Measurements from ENCODE around the gene NDUFC2.
"Not testable (repeated sequence)": the region's sequence is repeated elsewhere in the genome, so short reads cannot be mapped to it uniquely, and the experiment has no call there.

The NDUFC2 gene

DNA sequence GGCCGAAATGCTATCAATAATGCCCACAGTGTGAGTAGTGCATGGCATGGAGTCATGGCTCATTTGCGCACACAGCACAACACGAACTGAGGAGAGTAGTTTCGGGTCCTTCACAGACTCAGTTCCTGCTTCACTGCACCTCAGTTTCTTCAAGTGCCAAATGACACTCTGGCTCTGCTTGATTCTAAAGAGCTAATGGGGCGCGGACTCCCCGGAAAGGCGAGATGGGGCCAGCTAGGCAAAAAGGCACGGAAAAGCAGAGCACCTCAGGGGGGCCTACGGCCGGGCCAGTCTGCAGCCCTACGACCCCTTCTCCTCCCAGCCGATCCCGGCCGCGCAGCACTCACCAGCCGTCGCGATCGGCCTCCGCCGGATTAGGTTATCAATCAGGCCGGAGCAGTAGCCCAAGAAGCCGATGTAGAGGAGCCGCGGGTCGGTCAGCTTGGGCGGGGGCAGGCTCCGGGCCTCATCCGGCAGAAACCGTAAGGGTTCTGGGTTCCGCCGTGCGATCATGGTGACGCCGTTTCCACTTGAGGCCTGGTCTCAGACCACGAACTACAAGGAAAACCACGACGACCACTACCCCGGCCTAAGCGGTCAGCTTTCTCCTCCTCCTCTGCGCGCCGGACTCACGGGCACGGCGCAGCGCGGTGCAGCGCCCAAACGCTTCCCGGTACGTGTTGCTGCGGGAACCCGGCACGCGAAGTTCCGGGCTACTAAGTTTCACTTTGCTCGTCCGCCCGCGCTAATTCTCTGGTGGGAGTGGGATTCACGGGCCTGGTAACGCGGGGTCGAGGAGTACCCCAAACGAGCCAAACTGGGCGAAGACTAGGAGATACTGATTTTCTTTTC is at the start of gene NDUFC2:
Gene NDUFC2, minus strand, starts transcription at position 631 of the 852 bp plus-strand sequence. Its CDS starts 118 bp downstream, at position 513.
- peak; percentile 28 for DNase-seq (ENCODE audit: low read depth, low spot score)

GRCh38 chr11:78127403-78127802 is 47.7 kb upstream of the NDUFC2 start:
- DNase-seq (ENCODE audit: low read depth, low spot score): no peak

DNA sequence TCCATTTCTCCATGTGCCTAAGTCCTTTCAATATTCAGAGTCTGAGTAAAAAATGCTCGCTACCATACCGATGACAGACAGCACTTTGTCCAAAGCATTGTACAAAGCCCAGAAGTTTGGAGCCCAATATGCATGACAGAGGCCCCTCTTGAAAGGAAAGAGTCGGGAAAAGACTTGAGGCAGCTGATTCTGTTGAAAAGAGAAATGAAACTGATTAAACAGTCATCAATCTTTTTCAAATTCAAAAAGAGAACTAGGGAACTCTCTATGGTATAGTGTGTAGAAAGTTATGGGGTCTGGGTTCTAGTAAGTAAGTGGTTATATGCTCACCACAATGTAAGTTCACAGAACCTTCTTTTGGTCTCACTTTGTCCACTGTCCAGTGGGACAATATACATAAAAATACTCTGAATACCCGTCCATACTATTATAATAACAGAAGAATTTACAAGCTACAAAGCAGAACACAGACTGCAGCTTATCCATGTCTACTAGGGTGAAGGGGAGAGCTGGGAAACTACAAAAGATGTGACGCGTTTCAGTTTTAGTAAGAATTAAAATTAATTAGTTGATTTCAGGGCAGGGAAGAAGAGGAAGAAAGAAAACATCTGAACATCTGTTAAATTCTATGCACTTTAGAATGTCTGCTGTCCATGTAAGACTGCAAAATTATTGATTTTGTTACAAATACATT is 33.1 kb upstream of the NDUFC2 start:
- no peak for DNase-seq (ENCODE audit: low read depth, low spot score)

DNA sequence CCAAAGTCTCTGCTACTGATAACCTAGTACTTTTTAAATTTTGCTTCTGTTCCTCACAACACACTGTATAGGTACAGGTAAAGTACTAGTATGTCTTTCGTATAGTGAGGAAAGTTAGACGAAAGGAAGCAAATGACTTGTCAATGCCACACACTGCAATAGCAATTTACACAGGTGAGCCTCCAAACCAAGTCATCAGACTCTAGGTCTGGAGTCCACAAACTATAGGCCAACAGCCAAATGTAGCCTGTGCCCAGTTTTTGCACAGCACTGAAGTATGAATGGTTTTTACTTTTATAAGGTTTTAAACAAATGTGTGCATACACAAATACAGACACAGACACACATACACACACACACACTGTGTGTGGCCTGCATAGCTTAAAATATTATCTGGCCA is 31.6 kb upstream of the NDUFC2 start:
- DNase-seq (ENCODE audit: low read depth, low spot score): no peak

GRCh38 chr11:78110830-78111229 is 31.2 kb upstream of the NDUFC2 start:
- no peak for DNase-seq (ENCODE audit: low read depth, low spot score)

DNA sequence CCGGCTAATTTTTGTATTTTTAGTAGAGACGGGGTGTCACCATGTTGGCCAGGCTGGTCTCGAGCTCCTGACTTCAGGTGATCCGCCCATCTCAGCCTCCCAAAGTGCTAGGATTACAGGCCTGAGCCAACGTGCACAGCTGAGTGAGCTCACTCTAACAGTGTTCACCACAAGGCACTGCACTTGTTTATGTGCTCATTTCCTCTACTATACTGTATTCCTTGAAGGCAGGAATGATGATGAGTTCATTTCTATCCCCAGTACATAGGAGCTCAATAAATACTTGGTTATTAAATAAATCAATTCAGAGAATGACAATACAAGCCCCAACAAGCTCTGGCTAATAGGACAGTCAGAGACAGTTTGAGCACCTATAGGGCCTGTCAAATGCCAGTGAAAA is 30.7 kb upstream of the NDUFC2 start:
- no peak for DNase-seq (ENCODE audit: low read depth, low spot score)

- no peak for DNase-seq (ENCODE audit: low read depth, low spot score)
These were observed 29.7 kb upstream of the NDUFC2 start for GRCh38 chr11:78109081-78110015.

- no peak for DNase-seq (ENCODE audit: low read depth, low spot score)
These were observed 21.2 kb upstream of the NDUFC2 start for GRCh38 chr11:78100676-78101472.

- no peak for DNase-seq (ENCODE audit: low read depth, low spot score)
These were observed 20.6 kb upstream of the NDUFC2 start for GRCh38 chr11:78100261-78100660.

DNA sequence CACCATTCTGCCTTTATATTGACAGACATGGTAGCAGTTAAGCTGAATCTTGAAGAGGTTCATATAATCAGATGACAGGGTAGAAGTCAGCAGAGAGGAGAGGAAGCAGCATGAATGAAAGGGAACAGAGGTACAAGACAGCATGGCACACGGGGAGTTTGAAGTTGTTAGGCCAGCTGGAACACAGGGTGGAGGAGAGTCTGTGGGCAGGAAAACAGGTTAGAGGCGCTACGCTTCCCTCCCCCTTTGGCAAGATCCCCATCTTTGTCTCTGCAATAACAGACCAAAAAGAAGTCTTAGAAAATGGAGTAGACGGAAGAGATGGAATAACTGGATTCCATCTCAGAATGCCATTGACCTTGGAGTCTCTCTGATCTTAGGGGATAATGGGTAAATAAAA is 20.0 kb upstream of the NDUFC2 start:
- no peak for DNase-seq (ENCODE audit: low read depth, low spot score)

GRCh38 chr11:78097666-78098385 is 18.2 kb upstream of the NDUFC2 start:
- DNase-seq (ENCODE audit: low read depth, low spot score): no peak

DNA sequence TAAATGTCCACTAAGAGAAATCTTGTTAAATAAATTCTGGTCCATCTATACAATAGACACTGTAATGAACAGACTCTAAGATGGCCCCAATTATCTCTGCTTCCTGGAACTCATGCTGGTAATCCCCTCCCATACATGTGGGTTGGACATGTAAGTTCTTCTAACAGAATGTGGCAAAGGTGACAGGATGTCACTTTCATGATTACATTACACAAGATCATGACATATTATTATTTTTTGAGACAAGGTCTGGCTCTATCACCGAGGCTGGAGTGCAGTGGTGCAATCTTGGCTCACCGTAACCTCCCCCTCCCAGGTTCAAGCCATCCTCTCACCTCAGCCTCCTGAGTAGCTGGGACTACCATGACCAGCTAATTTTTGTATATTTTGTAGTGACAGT is 14.6 kb upstream of the NDUFC2 start:
- no peak for DNase-seq (ENCODE audit: low read depth, low spot score)

GRCh38 chr11:78086521-78087074 is 6.9 kb upstream of the NDUFC2 start:
- DNase-seq (ENCODE audit: low read depth, low spot score): not testable (repeated sequence)

- no peak for DNase-seq (ENCODE audit: low read depth, low spot score)
These were observed 6.3 kb upstream of the NDUFC2 start for GRCh38 chr11:78085972-78086371.

GRCh38 chr11:78084506-78084905 is 4.8 kb upstream of the NDUFC2 start:
- DNase-seq (ENCODE audit: low read depth, low spot score): not testable (repeated sequence)

- DNase-seq (ENCODE audit: low read depth, low spot score): no peak
These were observed 3.4 kb upstream of the NDUFC2 start for GRCh38 chr11:78083021-78083420.

GRCh38 chr11:78082146-78082545 is 2.5 kb upstream of the NDUFC2 start:
- DNase-seq (ENCODE audit: low read depth, low spot score): no peak

DNA sequence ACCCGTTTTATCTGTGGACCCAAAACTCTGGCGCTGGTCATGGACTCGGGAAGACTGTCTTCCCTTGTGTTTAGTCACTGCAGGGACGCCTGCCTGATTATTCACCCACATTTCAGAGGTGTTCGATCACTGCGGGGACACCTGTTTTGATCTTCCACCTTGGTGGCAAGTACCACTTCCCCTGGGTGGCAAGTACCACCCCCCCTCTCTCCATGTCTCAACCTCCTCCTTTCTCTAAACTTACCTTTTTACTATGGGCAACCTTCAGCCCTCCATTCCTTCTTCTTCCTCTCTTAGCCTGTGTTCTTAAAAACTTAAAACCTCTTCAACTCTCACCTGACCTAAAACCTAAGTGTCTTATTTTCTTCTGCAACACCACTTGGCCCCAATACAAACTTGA is 1.9 kb upstream of the NDUFC2 start:
- DNase-seq (ENCODE audit: low read depth, low spot score): no peak

DNA sequence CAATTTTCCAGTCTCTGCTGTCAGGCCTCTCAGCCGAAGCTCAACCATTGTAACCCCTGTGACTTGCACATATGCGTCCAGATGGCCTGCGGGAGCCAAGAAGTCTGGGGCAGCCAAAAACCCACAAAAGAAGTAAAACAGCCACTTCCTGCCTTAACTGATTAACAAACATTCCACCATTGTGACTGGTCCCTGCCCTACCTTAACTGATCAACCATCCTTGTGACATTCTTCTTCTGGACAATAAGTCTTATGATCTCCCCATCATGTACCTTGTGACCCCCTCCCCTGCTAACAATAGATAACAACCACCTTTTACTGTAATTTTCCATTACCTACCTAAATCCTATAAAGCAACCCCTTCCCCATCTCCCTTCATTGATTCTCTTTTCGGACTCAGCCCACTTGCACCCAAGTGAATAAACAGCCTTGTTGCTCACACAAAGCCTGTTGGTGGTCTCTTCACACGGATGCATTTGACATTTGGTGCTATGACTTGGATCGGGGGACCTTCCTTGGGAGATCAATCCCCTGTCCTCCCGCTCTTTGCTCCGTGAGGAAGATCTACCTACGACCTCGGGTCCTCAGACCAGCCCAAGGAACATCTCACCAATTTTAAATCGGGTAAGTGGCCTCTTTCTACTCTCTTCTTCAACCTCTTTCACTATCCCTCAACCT is 1.3 kb upstream of the NDUFC2 start:
- no peak for DNase-seq (ENCODE audit: low read depth, low spot score)

Measured in iPS DF 19.7 (cell line).